ENCODE results near the gene TTC39C.

- TF ChIP-seq, protein P1, sequence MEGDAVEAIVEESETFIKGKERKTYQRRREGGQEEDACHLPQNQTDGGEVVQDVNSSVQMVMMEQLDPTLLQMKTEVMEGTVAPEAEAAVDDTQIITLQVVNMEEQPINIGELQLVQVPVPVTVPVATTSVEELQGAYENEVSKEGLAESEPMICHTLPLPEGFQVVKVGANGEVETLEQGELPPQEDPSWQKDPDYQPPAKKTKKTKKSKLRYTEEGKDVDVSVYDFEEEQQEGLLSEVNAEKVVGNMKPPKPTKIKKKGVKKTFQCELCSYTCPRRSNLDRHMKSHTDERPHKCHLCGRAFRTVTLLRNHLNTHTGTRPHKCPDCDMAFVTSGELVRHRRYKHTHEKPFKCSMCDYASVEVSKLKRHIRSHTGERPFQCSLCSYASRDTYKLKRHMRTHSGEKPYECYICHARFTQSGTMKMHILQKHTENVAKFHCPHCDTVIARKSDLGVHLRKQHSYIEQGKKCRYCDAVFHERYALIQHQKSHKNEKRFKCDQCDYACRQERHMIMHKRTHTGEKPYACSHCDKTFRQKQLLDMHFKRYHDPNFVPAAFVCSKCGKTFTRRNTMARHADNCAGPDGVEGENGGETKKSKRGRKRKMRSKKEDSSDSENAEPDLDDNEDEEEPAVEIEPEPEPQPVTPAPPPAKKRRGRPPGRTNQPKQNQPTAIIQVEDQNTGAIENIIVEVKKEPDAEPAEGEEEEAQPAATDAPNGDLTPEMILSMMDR (IDR thresholded peaks at IDR 0.05), result no peak
- TF ChIP-seq POLR2A (IDR thresholded peaks at IDR 0.05), result no peak
These were observed 145.5 kb downstream of the TTC39C start for GRCh38 chr18:24160086-24160485.
